ENCODE results near the gene NADSYN1.

Gene NADSYN1

DNA sequence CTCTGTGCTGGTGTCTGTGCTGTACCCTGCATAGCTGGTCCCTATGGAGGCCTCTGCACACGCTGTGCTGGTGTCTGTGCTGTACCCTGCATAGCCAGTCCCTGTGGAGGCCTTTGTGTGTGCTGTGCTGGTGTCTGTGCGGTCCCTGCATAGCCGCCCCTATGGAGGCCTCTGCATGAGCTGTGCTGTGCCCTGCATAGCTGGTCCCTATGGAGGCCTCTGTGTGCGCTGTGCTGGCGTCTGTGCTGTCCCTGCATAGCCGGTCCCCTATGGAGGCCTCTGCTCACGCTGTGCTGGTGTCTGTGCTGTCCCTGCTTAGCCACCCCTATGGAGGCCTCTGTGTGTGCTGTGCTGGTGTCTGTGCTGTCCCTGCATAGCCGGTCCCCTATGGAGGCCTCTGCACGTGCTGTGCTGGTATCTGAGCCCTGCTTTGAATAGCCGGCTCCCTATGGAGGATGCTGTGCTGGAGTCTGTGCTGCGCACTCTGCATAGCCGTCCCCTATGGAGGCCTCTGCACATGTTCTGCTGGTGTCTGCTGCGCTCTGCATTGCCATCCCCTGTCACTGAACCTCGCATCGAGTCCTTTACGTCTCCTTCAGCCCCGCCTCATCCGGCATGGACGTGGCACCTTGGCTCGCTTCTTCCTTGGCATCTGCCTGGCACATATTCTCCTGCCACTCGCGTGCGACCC is 6.2 kb downstream of the NADSYN1 start:
- Histone ChIP-seq H3K27ac (ENCODE audit: low read length) (no peak overlapping the region), H2AFZ (ENCODE audit: low read depth, low read length) (no peak overlapping the region), H3K4me3 (ENCODE audit: low read length) (no peak overlapping the region), H3K9ac (ENCODE audit: low read length) (no peak overlapping the region), H3K36me3 (replicated peaks; ENCODE audit: low read depth, low read length) (peaks cover 58% of the 10 kb centered on the region), H4K20me1 (ENCODE audit: insufficient read depth, low read length) (0 out of 2 replicates have a peak, but pooled peaks cover 11% of the 10 kb centered on the region), H3K9me3 (ENCODE audit: insufficient read depth, low read length) (no peaks in the 10 kb centered on the region), H3K79me2 (ENCODE audit: low read length) (peaks cover 5% of the 10 kb centered on the region), H3K27me3 (ENCODE audit: low read depth, low read length) (no peaks in the 10 kb centered on the region), H3K4me2 (ENCODE audit: low read length) (no peak overlapping the region), H3K4me1 (ENCODE audit: low read length) (peaks cover under 1% of the 10 kb centered on the region)
- TF ChIP-seq EZH2phosphoT487 (IDR thresholded peaks at IDR 0.05; ENCODE audit: low read depth) = no peak
- TF ChIP-seq, protein P1, sequence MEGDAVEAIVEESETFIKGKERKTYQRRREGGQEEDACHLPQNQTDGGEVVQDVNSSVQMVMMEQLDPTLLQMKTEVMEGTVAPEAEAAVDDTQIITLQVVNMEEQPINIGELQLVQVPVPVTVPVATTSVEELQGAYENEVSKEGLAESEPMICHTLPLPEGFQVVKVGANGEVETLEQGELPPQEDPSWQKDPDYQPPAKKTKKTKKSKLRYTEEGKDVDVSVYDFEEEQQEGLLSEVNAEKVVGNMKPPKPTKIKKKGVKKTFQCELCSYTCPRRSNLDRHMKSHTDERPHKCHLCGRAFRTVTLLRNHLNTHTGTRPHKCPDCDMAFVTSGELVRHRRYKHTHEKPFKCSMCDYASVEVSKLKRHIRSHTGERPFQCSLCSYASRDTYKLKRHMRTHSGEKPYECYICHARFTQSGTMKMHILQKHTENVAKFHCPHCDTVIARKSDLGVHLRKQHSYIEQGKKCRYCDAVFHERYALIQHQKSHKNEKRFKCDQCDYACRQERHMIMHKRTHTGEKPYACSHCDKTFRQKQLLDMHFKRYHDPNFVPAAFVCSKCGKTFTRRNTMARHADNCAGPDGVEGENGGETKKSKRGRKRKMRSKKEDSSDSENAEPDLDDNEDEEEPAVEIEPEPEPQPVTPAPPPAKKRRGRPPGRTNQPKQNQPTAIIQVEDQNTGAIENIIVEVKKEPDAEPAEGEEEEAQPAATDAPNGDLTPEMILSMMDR (IDR thresholded peaks at IDR 0.05; ENCODE audit: low read depth, low read length) = no peak

DNA sequence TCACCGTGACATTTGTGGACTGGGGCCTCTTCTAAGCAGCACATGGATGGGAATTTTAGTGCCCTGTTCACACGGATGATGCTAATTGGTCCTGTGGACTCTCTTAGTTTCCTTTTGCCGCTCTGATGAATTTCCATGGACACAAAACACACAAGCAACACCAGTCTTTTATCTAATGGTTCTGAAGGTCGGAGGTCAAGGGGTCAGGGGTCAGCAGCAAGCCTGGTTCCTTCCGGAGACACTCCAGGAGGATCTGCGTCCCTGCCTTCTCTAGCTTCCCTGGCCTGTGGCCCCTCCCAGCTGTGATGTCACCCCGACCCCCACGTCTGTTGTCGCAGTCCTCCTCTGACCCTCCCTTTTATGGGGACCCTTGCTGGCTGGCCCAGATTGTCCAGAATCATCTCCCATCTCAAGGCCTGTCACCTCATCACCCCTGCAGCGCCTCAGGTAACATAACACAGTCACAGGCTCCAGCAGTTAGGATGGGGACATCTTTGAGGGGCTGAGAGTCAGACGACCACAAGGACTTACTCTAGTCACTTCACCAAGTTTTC is 6.8 kb downstream of the NADSYN1 start:
- Histone ChIP-seq H3K36me3 (replicated peaks; ENCODE audit: low read depth, low read length) (peaks cover 56% of the 10 kb centered on the region), H3K27ac (ENCODE audit: low read length) (no peak overlapping the region), H3K9ac (ENCODE audit: low read length) (no peak overlapping the region), H3K4me1 (ENCODE audit: low read length) (no peaks in the 10 kb centered on the region), H2AFZ (ENCODE audit: low read depth, low read length) (no peak overlapping the region), H3K27me3 (ENCODE audit: low read depth, low read length) (no peaks in the 10 kb centered on the region), H4K20me1 (ENCODE audit: insufficient read depth, low read length) (0 out of 2 replicates have a peak, but pooled peaks cover 5% of the 10 kb centered on the region), H3K4me3 (ENCODE audit: low read length) (no peak overlapping the region), H3K4me2 (ENCODE audit: low read length) (no peak overlapping the region), H3K79me2 (ENCODE audit: low read length) (no peaks in the 10 kb centered on the region; the same call in 1 of the 2 replicates), H3K9me3 (ENCODE audit: insufficient read depth, low read length) (no peaks in the 10 kb centered on the region)
- TF ChIP-seq, protein P1 (IDR thresholded peaks at IDR 0.05; ENCODE audit: low read depth, low read length) = no peak
- no peak for TF ChIP-seq EZH2phosphoT487 (IDR thresholded peaks at IDR 0.05; ENCODE audit: low read depth)

DNA sequence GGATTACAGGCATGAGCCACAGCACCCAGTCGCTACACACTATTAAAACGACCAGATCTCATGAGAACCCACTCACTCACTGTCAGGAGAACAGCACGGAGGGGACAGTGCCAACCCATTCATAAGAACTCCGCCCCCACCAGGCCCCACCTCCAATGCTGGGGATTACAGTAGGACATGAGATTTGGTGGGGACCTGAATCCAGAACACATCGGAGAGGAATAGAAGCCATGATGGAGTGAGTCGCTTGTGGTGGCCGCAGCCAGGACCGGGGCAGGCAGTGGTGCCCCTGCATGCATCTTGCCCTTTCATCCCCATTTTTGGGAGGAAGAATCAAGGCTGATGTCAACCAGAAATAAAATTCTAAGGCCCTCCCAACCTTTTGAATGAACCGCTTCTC is 8.7 kb downstream of the NADSYN1 start:
- TF ChIP-seq, protein P1 (IDR thresholded peaks at IDR 0.05; ENCODE audit: low read depth, low read length) = no peak
- TF ChIP-seq EZH2phosphoT487 (IDR thresholded peaks at IDR 0.05; ENCODE audit: low read depth) = no peak
- peaks cover 41% of the 10 kb centered on the region for H3K36me3 ChIP-seq (replicated peaks; ENCODE audit: low read depth, low read length)
- H3K9ac ChIP-seq (ENCODE audit: low read length) = no peak overlapping the region
- H4K20me1 ChIP-seq (ENCODE audit: insufficient read depth, low read length) = 0 out of 2 replicates have a peak, but pooled peaks cover 3% of the 10 kb centered on the region
- no peaks in the 10 kb centered on the region for H3K4me1 ChIP-seq (ENCODE audit: low read length)
- no peaks in the 10 kb centered on the region for H3K79me2 ChIP-seq (ENCODE audit: low read length)
- no peak overlapping the region for H3K4me3 ChIP-seq (ENCODE audit: low read length)
- no peaks in the 10 kb centered on the region for H3K9me3 ChIP-seq (ENCODE audit: insufficient read depth, low read length)
- H3K27me3 ChIP-seq (ENCODE audit: low read depth, low read length) = no peaks in the 10 kb centered on the region
- H3K27ac ChIP-seq (ENCODE audit: low read length) = no peak overlapping the region
- no peak overlapping the region for H2AFZ ChIP-seq (ENCODE audit: low read depth, low read length)
- no peak overlapping the region for H3K4me2 ChIP-seq (ENCODE audit: low read length)

DNA sequence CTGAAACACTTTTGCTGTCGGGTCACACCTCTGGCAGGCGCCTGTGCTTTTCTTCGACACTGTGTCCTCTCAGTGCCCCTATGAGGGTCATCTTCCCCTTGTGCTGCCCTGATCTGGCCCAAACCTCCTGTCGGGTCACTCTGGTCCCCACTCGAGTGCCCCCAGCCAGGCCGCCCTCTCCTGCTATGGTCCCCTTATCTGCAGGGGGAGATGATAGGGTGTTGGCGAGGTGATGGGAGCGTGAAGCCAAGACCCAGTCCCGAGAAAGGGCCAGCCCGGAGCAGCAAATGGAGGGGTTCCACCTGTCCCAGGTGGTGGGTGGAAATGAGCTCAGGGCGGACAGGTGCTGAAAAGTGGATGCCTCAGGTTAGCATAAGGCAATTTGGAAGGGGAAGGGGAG is 9.7 kb downstream of the NADSYN1 start:
- no peak for TF ChIP-seq EZH2phosphoT487 (IDR thresholded peaks at IDR 0.05; ENCODE audit: low read depth)
- TF ChIP-seq, protein P1 (IDR thresholded peaks at IDR 0.05; ENCODE audit: low read depth, low read length) = no peak
- Histone ChIP-seq H4K20me1 (ENCODE audit: insufficient read depth, low read length) (0 out of 2 replicates have a peak, but pooled peaks cover 2% of the 10 kb centered on the region), H3K4me3 (ENCODE audit: low read length) (no peak overlapping the region), H3K4me2 (ENCODE audit: low read length) (no peak overlapping the region), H3K79me2 (ENCODE audit: low read length) (no peaks in the 10 kb centered on the region), H2AFZ (ENCODE audit: low read depth, low read length) (no peak overlapping the region), H3K9ac (ENCODE audit: low read length) (no peak overlapping the region), H3K27ac (ENCODE audit: low read length) (no peak overlapping the region), H3K27me3 (ENCODE audit: low read depth, low read length) (no peaks in the 10 kb centered on the region), H3K4me1 (ENCODE audit: low read length) (no peaks in the 10 kb centered on the region), H3K36me3 (replicated peaks; ENCODE audit: low read depth, low read length) (peaks cover 43% of the 10 kb centered on the region), H3K9me3 (ENCODE audit: insufficient read depth, low read length) (no peaks in the 10 kb centered on the region)
